ENCODE measurements around the gene ROR1.
A peak's percentile ranks its signal among the peaks of the same experiment; 100 is the strongest.

Gene ROR1

DNA sequence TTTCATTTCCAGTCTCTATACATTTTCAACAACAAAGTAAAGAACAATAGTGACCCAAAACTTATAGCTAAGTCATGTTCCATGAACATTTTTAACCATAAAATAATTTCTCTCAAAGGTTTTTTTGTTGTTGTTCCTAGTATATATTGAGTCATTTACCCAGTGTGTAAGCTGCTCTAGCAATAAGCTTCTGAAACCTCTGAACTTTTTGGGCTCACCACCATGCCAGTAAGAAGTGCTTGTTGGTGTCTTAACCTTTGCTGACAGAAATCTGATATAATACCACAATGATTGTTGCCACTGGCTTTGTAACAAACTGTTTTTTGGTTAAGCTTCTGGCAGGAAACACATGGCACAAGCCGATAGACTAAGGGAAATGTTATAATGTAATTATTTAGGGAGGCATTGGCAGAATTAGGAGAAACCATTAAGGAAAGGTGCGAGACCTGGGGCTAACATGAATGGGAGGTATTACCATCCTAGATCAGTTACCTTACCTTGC is 377.0 kb downstream of the ROR1 start:
- Histone ChIP-seq H3K79me2 (ENCODE audit: low read length) (no peaks in the 10 kb centered on the region), H3F3A (ENCODE audit: insufficient read depth, low read length) (no peaks in the 10 kb centered on the region), H3K4me2 (ENCODE audit: low read depth, low read length) (peak overlapping the region; percentile 24; the same call in 1 of the 2 replicates), H3K27ac (ENCODE audit: low read length) (no peak overlapping the region), H3K9me3 (replicated peaks; ENCODE audit: insufficient read depth, low read length) (no peaks in the 10 kb centered on the region), H3K9ac (ENCODE audit: low read length) (no peak overlapping the region), H3K36me3 (replicated peaks; ENCODE audit: insufficient read depth, low read length) (no peaks in the 10 kb centered on the region), H2AFZ (ENCODE audit: low read length) (peak overlapping the region; percentile 28; the same call in 1 of the 2 replicates), H3K4me1 (ENCODE audit: low read length) (peaks cover 18% of the 10 kb centered on the region), H3K9me2 (replicated peaks; ENCODE audit: insufficient read depth, low read length) (no peaks in the 10 kb centered on the region), H3K4me3 (ENCODE audit: low read length) (no peak overlapping the region), H3K27me3 (replicated peaks; ENCODE audit: insufficient read depth, low read length) (no peaks in the 10 kb centered on the region), H4K20me1 (ENCODE audit: insufficient read depth, low read length) (no peaks in the 10 kb centered on the region)
- DNase-seq: peak; percentile 35
- TF ChIP-seq, protein P1, sequence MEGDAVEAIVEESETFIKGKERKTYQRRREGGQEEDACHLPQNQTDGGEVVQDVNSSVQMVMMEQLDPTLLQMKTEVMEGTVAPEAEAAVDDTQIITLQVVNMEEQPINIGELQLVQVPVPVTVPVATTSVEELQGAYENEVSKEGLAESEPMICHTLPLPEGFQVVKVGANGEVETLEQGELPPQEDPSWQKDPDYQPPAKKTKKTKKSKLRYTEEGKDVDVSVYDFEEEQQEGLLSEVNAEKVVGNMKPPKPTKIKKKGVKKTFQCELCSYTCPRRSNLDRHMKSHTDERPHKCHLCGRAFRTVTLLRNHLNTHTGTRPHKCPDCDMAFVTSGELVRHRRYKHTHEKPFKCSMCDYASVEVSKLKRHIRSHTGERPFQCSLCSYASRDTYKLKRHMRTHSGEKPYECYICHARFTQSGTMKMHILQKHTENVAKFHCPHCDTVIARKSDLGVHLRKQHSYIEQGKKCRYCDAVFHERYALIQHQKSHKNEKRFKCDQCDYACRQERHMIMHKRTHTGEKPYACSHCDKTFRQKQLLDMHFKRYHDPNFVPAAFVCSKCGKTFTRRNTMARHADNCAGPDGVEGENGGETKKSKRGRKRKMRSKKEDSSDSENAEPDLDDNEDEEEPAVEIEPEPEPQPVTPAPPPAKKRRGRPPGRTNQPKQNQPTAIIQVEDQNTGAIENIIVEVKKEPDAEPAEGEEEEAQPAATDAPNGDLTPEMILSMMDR (IDR thresholded peaks at IDR 0.05; ENCODE audit: low read length): no peak
- TF ChIP-seq EZH2 (optimal IDR thresholded peaks at IDR 0.05; ENCODE audit: low read depth, low read length) (no peak), EZH2phosphoT487 (IDR thresholded peaks at IDR 0.05; ENCODE audit: low read length) (no peak)

DNA sequence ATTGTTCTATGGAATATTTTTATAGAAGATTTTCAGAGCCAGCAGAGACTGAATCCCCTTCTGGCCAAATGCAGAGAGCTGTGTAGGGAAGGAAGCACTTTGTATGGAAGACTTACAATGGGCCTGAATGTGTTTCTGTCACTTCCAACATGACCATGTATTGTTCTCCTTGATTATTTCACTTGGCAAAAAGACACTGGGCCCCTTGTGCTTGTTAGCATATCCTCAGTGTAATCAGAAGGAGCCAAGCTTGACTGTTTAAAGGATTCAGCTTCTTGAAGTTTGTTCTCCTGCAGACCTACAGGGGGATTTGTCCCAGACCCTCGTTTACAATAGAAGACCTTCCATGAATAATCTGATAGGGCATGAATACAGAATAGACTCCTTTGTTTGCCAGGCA is 381.5 kb downstream of the ROR1 start:
- H3K27me3 ChIP-seq (replicated peaks; ENCODE audit: insufficient read depth, low read length): no peaks in the 10 kb centered on the region
- no peak for DNase-seq
- no peaks in the 10 kb centered on the region for H3K9me2 ChIP-seq (replicated peaks; ENCODE audit: insufficient read depth, low read length)
- TF ChIP-seq, protein P1 (IDR thresholded peaks at IDR 0.05; ENCODE audit: low read length): no peak
- TF ChIP-seq EZH2phosphoT487 (IDR thresholded peaks at IDR 0.05; ENCODE audit: low read length) (no peak), EZH2 (optimal IDR thresholded peaks at IDR 0.05; ENCODE audit: low read depth, low read length) (no peak)
- H2AFZ ChIP-seq (ENCODE audit: low read length): no peak overlapping the region
- no peaks in the 10 kb centered on the region for H3K36me3 ChIP-seq (replicated peaks; ENCODE audit: insufficient read depth, low read length)
- H3K4me1 ChIP-seq (ENCODE audit: low read length): peaks cover 15% of the 10 kb centered on the region
- H3K27ac ChIP-seq (ENCODE audit: low read length): no peak overlapping the region
- no peaks in the 10 kb centered on the region for H3K79me2 ChIP-seq (ENCODE audit: low read length)
- no peaks in the 10 kb centered on the region for H4K20me1 ChIP-seq (ENCODE audit: insufficient read depth, low read length)
- H3K9ac ChIP-seq (ENCODE audit: low read length): no peak overlapping the region
- no peak overlapping the region for H3K4me3 ChIP-seq (ENCODE audit: low read length)
- H3K4me2 ChIP-seq (ENCODE audit: low read depth, low read length): no peak overlapping the region
- no peaks in the 10 kb centered on the region for H3F3A ChIP-seq (ENCODE audit: insufficient read depth, low read length)
- no peaks in the 10 kb centered on the region for H3K9me3 ChIP-seq (replicated peaks; ENCODE audit: insufficient read depth, low read length)

DNA sequence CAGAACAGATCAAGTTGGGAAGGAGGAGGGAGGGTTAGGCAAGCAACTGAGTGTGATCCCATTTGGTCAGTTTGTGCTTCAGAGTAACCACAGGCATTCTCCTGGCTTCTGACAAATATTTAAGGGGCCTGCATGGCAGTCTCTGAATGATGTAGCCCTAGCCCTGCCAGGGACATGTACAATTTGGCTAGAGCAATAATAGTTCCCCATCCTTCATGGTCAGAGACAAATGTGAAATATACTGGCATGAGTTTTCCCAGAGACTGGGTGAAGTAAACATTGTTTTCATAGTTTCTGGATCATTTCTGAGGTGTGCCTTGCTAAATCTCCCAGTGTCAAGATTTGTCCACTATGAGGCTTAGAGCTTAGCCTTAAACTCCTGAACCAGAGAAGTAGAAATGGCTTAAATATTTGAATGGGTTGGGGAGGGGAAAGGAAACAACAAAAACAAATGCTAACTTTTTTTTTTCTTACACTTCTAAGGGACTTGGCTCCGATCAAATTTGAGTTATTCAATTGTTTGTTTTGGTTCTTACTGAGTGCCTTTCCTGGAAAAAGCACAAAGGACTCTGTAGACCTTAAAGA is 387.6 kb downstream of the ROR1 start:
- Histone ChIP-seq H3K79me2 (ENCODE audit: low read length) (no peaks in the 10 kb centered on the region), H3K9me3 (replicated peaks; ENCODE audit: insufficient read depth, low read length) (no peaks in the 10 kb centered on the region), H2AFZ (ENCODE audit: low read length) (no peak overlapping the region), H3K27me3 (replicated peaks; ENCODE audit: insufficient read depth, low read length) (no peaks in the 10 kb centered on the region), H3K27ac (ENCODE audit: low read length) (no peak overlapping the region), H3K4me1 (ENCODE audit: low read length) (no peaks in the 10 kb centered on the region), H4K20me1 (ENCODE audit: insufficient read depth, low read length) (no peaks in the 10 kb centered on the region), H3K4me3 (ENCODE audit: low read length) (no peak overlapping the region), H3K9me2 (replicated peaks; ENCODE audit: insufficient read depth, low read length) (no peaks in the 10 kb centered on the region), H3F3A (ENCODE audit: insufficient read depth, low read length) (no peaks in the 10 kb centered on the region), H3K9ac (ENCODE audit: low read length) (no peak overlapping the region), H3K36me3 (replicated peaks; ENCODE audit: insufficient read depth, low read length) (no peaks in the 10 kb centered on the region), H3K4me2 (ENCODE audit: low read depth, low read length) (no peak overlapping the region)
- no peak for DNase-seq
- TF ChIP-seq EZH2 (optimal IDR thresholded peaks at IDR 0.05; ENCODE audit: low read depth, low read length) (no peak), EZH2phosphoT487 (IDR thresholded peaks at IDR 0.05; ENCODE audit: low read length) (no peak)
- TF ChIP-seq, protein P1 (IDR thresholded peaks at IDR 0.05; ENCODE audit: low read length): no peak
